ENCODE results near the gene TUBB4B. TPM values are rescaled to one million over a fixed set of nuclear protein-coding genes. Genes with fewer than 3 reads are reported as not detected.
A peak's percentile ranks its signal among the peaks of the same experiment; 100 is the strongest.

TUBB4B gene
- total RNA-seq, 3 donors from 2014 or later, result 345 to 383 (median 380) TPM

GRCh38 chr9:137227054-137227852 is 13.8 kb upstream of the TUBB4B start, which contains the start of gene RNF224:
Gene RNF224, plus strand, starts transcription at chr9:137227502. Its CDS starts 834 bp downstream, at chr9:137228336.
- Mint-ChIP-seq H3K36me3 (ENCODE audit: insufficient read depth) (no peaks in the 10 kb centered on the region), H3K27me3 (ENCODE audit: low read depth) (peaks cover 8% of the 10 kb centered on the region), H3K4me1 (ENCODE audit: low read depth) (peaks cover 8% of the 10 kb centered on the region), H3K9me3 (no peaks in the 10 kb centered on the region), H3K4me3 (no peak within 1 kb of the TSS)
- DNase-seq, result peak; percentile 78
- ATAC-seq, result peak; percentile 47 to 49

- DNase-seq, result no peak
- ATAC-seq, result no peak
- H3K27me3 Mint-ChIP-seq (ENCODE audit: low read depth), result peaks cover 8% of the 10 kb centered on the region
- H3K4me3 Mint-ChIP-seq, result no peak overlapping the region
- H3K36me3 Mint-ChIP-seq (ENCODE audit: insufficient read depth), result no peaks in the 10 kb centered on the region
- H3K4me1 Mint-ChIP-seq (ENCODE audit: low read depth), result peaks cover 7% of the 10 kb centered on the region
- H3K9me3 Mint-ChIP-seq, result no peaks in the 10 kb centered on the region
Observed at GRCh38 chr9:137227853-137228505, 13.1 kb upstream of the TUBB4B start.

GRCh38 chr9:137228506-137228967 is 12.6 kb upstream of the TUBB4B start:
- H3K36me3 Mint-ChIP-seq (ENCODE audit: insufficient read depth), result no peaks in the 10 kb centered on the region
- ATAC-seq, result no peak

GRCh38 chr9:137228968-137229896 is 11.9 kb upstream of the TUBB4B start:
- peaks cover 3% of the 10 kb centered on the region for H3K4me1 Mint-ChIP-seq (ENCODE audit: low read depth)
- ATAC-seq (no peak), DNase-seq (no peak)
- H3K9me3 Mint-ChIP-seq, result no peaks in the 10 kb centered on the region
- H3K4me3 Mint-ChIP-seq, result no peak overlapping the region
- peaks cover 8% of the 10 kb centered on the region for H3K27me3 Mint-ChIP-seq (ENCODE audit: low read depth)
- H3K36me3 Mint-ChIP-seq (ENCODE audit: insufficient read depth), result no peaks in the 10 kb centered on the region

More at GRCh38 chr9:137228506-137228967, 12.6 kb upstream of the TUBB4B start:
- Mint-ChIP-seq H3K9me3 (no peaks in the 10 kb centered on the region), H3K4me3 (no peak overlapping the region), H3K4me1 (ENCODE audit: low read depth) (peaks cover 6% of the 10 kb centered on the region), H3K27me3 (ENCODE audit: low read depth) (peaks cover 8% of the 10 kb centered on the region)
- no peak for DNase-seq

GRCh38 chr9:137229903-137230704 is 11.0 kb upstream of the TUBB4B start:
- ATAC-seq (no peak), DNase-seq (no peak)
- H3K4me1 Mint-ChIP-seq (ENCODE audit: low read depth), result peaks cover 3% of the 10 kb centered on the region
- H3K27me3 Mint-ChIP-seq (ENCODE audit: low read depth), result peaks cover 10% of the 10 kb centered on the region
- H3K36me3 Mint-ChIP-seq (ENCODE audit: insufficient read depth), result no peaks in the 10 kb centered on the region
- H3K4me3 Mint-ChIP-seq, result no peak overlapping the region
- H3K9me3 Mint-ChIP-seq, result no peaks in the 10 kb centered on the region

- DNase-seq (no peak), ATAC-seq (no peak)
- H3K27me3 Mint-ChIP-seq (ENCODE audit: low read depth), result peaks cover 10% of the 10 kb centered on the region
- H3K36me3 Mint-ChIP-seq (ENCODE audit: insufficient read depth), result no peaks in the 10 kb centered on the region
- H3K4me1 Mint-ChIP-seq (ENCODE audit: low read depth), result peaks cover 3% of the 10 kb centered on the region
- no peaks in the 10 kb centered on the region for H3K9me3 Mint-ChIP-seq
- H3K4me3 Mint-ChIP-seq, result no peak within 1 kb of the TSS
Observed at GRCh38 chr9:137230705-137231371, 10.2 kb upstream of the TUBB4B start, which contains the start of gene SLC34A3. Gene SLC34A3, plus strand, starts transcription at chr9:137230901. Its CDS starts 802 bp downstream, at chr9:137231703.

GRCh38 chr9:137231372-137232039 is 9.6 kb upstream of the TUBB4B start:
- Mint-ChIP-seq H3K27me3 (ENCODE audit: low read depth) (peaks cover 10% of the 10 kb centered on the region), H3K9me3 (no peaks in the 10 kb centered on the region), H3K4me1 (ENCODE audit: low read depth) (peaks cover 3% of the 10 kb centered on the region), H3K36me3 (ENCODE audit: insufficient read depth) (no peaks in the 10 kb centered on the region), H3K4me3 (no peak overlapping the region)
- ATAC-seq (no peak), DNase-seq (no peak)

- no peak for DNase-seq
- H3K27me3 Mint-ChIP-seq (ENCODE audit: low read depth), result peaks cover 10% of the 10 kb centered on the region
- H3K9me3 Mint-ChIP-seq, result no peaks in the 10 kb centered on the region
- H3K36me3 Mint-ChIP-seq (ENCODE audit: insufficient read depth), result no peaks in the 10 kb centered on the region
- ATAC-seq, result no peak
- H3K4me3 Mint-ChIP-seq, result no peak overlapping the region
- H3K4me1 Mint-ChIP-seq (ENCODE audit: low read depth), result peaks cover 3% of the 10 kb centered on the region
Observed at GRCh38 chr9:137232101-137232500, 9.0 kb upstream of the TUBB4B start.

GRCh38 chr9:137232510-137232909 is 8.6 kb upstream of the TUBB4B start:
- no peaks in the 10 kb centered on the region for H3K9me3 Mint-ChIP-seq
- ATAC-seq (no peak), DNase-seq (no peak)
- H3K4me3 Mint-ChIP-seq, result no peak overlapping the region
- H3K36me3 Mint-ChIP-seq (ENCODE audit: insufficient read depth), result no peaks in the 10 kb centered on the region
- peaks cover 2% of the 10 kb centered on the region for H3K4me1 Mint-ChIP-seq (ENCODE audit: low read depth)
- peaks cover 9% of the 10 kb centered on the region for H3K27me3 Mint-ChIP-seq (ENCODE audit: low read depth)

GRCh38 chr9:137233143-137233980 is 7.7 kb upstream of the TUBB4B start:
- peaks cover 2% of the 10 kb centered on the region for H3K4me1 Mint-ChIP-seq (ENCODE audit: low read depth)
- H3K27me3 Mint-ChIP-seq (ENCODE audit: low read depth), result peaks cover 7% of the 10 kb centered on the region
- no peak for ATAC-seq
- no peak overlapping the region for H3K4me3 Mint-ChIP-seq
- H3K9me3 Mint-ChIP-seq, result no peaks in the 10 kb centered on the region
- DNase-seq, result no peak
- H3K36me3 Mint-ChIP-seq (ENCODE audit: insufficient read depth), result no peaks in the 10 kb centered on the region

GRCh38 chr9:137234055-137234697 is 6.9 kb upstream of the TUBB4B start:
- no peak for ATAC-seq
- H3K4me1 Mint-ChIP-seq (ENCODE audit: low read depth), result peaks cover 8% of the 10 kb centered on the region
- no peaks in the 10 kb centered on the region for H3K9me3 Mint-ChIP-seq
- no peaks in the 10 kb centered on the region for H3K36me3 Mint-ChIP-seq (ENCODE audit: insufficient read depth)
- H3K4me3 Mint-ChIP-seq, result no peak overlapping the region
- DNase-seq, result no peak
- H3K27me3 Mint-ChIP-seq (ENCODE audit: low read depth), result peaks cover 4% of the 10 kb centered on the region
